K562 (cell line): ENCODE results near the gene ACHE. TPM values are rescaled to one million over a fixed set of nuclear protein-coding genes. Genes with fewer than 3 reads are reported as not detected.

Experiments used
- CBFA2T2 ChIP-seq: fragments of 450-650 bp; conservative IDR thresholded peaks from 2 replicates; pipeline ENCODE4 v1.6.1; 2017; ENCODE audit warnings: mild to moderate bottlenecking
- E2F8 ChIP-seq: fragments of 450-650 bp; IDR thresholded peaks from 2 replicates; pipeline ENCODE4 v1.7.1; 2018; ENCODE audit warnings: mild to moderate bottlenecking, low read depth; ENCODE audit not compliant: partially characterized antibody
- FUS ChIP-seq: fragments of 200-400 bp; formaldehyde crosslinking; optimal IDR thresholded peaks from 2 replicates; pipeline ENCODE3; 2017; ENCODE audit warnings: low read depth, low read length
- GATA2 ChIP-seq: sonication (generic); formaldehyde crosslinking; IDR thresholded peaks from 2 replicates; pipeline ENCODE4 v1.4.0; 2020; ENCODE audit warnings: mild to moderate bottlenecking, missing genetic modification reagents
- HCFC1 ChIP-seq: IDR thresholded peaks from 2 replicates; pipeline ENCODE4 v1.6.1; 2012; ENCODE audit warnings: low read depth, low read length, improper control_type of control experiment
- HDAC8 ChIP-seq: fragments of 450-650 bp; IDR thresholded peaks from 2 replicates; pipeline ENCODE4 v1.6.1; 2016; ENCODE audit warnings: mild to moderate bottlenecking, missing genetic modification characterization, moderate library complexity, missing compliant biosample characterization
- HMG20A ChIP-seq: fragments of 450-650 bp; formaldehyde crosslinking; conservative IDR thresholded peaks from 2 replicates; pipeline ENCODE4 v1.4.0; 2020; ENCODE audit warnings: mild to moderate bottlenecking, mixed read lengths
- ILK ChIP-seq: fragments of 450-650 bp; IDR thresholded peaks from 2 replicates; pipeline ENCODE4 v1.6.1; 2016; ENCODE audit warnings: missing genetic modification characterization, low read depth, mild to moderate bottlenecking, missing compliant biosample characterization, moderate library complexity, borderline replicate concordance
- IRF2 ChIP-seq: sonication (generic); formaldehyde crosslinking; IDR thresholded peaks from 2 replicates; pipeline ENCODE4 v1.8.1; 2022; ENCODE audit warnings: mild to moderate bottlenecking, missing genetic modification reagents
- MEF2D ChIP-seq: conservative IDR thresholded peaks from 2 replicates; pipeline ENCODE4 v1.6.1; 2016; ENCODE audit warnings: low read depth, missing genetic modification characterization, missing compliant biosample characterization
- MLX ChIP-seq, 2 experiments: fragments of 450-650 bp in 1 of 2; sonication (generic) in 1 of 2; formaldehyde crosslinking; conservative IDR thresholded peaks; 2 replicates each; pipeline versions ENCODE4 v1.4.0 to v1.8.1; 2020 to 2022; ENCODE audit warnings: mild to moderate bottlenecking in 1 of 2, missing genetic modification reagents in 1 of 2
- SRSF3 ChIP-seq: fragments of 200-400 bp; formaldehyde crosslinking; IDR thresholded peaks from 2 replicates; pipeline ENCODE4 v1.6.1; 2016; ENCODE audit warnings: mild to moderate bottlenecking, low read length, moderate library complexity; ENCODE audit not compliant: insufficient read depth
- STAG1 ChIP-seq: sonication (generic); formaldehyde crosslinking; IDR thresholded peaks from 2 replicates; pipeline ENCODE4 v1.5.0; 2020; ENCODE audit warnings: missing genetic modification reagents, borderline replicate concordance
- STAT5A ChIP-seq: IDR thresholded peaks from 2 replicates; pipeline ENCODE4 v1.6.1; 2012; ENCODE audit warnings: low read length, inconsistent platforms, borderline replicate concordance
- TGIF2 ChIP-seq: sonication (generic); formaldehyde crosslinking; IDR thresholded peaks from 2 replicates; pipeline ENCODE4 v1.8.1; 2022; ENCODE audit warnings: mild to moderate bottlenecking, missing genetic modification reagents, moderate library complexity
- WHSC1 ChIP-seq: IDR thresholded peaks from one replicate; pipeline ENCODE4 v1.6.1; 2012; ENCODE audit warnings: low read length, control low read depth, inconsistent platforms
- polyA plus RNA-seq, 8 experiments: library from polyadenylated mRNA; depleted of rRNA in 4 of 8; stranded (reverse) in 5 of 8; unstranded in 3 of 8; fragments of >200 nt; fragmentation: Nextera tagmentation in 2 of 8; fragmentation: Illumina TruSeq in 1 of 8; extraction: Ambion mirVana in 2 of 8; extraction: Trizol in 1 of 8; gene quantifications; 2 replicates each; pipeline versions ENCODE4 v1.2.1 to v1.2.3, GENCODE V29; 2011 to 2014; ENCODE audit warnings: inconsistent platforms in 1 of 8, missing spikeins in 1 of 8
- total RNA-seq, 7 experiments: library from RNA; depleted of rRNA in 6 of 7; stranded (reverse); fragments of >200 nt in 6 of 7; fragmentation: Illumina TruSeq in 2 of 7; extraction: Trizol in 2 of 7; gene quantifications; 2 replicates each; pipeline versions ENCODE4 v1.2.1 to v1.2.3, GENCODE V29; 2011 to 2021; ENCODE audit warnings: low replicate concordance in 1 of 7
- TF ChIP-seq, protein P1 (sequence below): fragments of 450-650 bp; IDR thresholded peaks from 2 replicates; pipeline ENCODE4 v1.6.1; 2016; ENCODE audit warnings: borderline replicate concordance
- TF ChIP-seq, protein P2 (sequence below): IDR thresholded peaks from 2 replicates; pipeline ENCODE4 v1.6.1; 2014; ENCODE audit warnings: antibody characterized with exemption
- TF ChIP-seq, protein P3 (sequence below): fragments of 250-450 bp; sonication (Bioruptor Pico); IDR thresholded peaks from 2 replicates; pipeline ENCODE4 v1.8.0; 2022; ENCODE audit warnings: inconsistent platforms, mild to moderate bottlenecking, moderate library complexity, borderline replicate concordance

ACHE gene
- total and polyA plus RNA-seq, 9 of the 15 experiments (the other 6 are each of a cell fraction or from before 2014, with no cell fraction given), result 0.04 to 8.8 (median 1.9) TPM

- TF ChIP-seq, protein P1, sequence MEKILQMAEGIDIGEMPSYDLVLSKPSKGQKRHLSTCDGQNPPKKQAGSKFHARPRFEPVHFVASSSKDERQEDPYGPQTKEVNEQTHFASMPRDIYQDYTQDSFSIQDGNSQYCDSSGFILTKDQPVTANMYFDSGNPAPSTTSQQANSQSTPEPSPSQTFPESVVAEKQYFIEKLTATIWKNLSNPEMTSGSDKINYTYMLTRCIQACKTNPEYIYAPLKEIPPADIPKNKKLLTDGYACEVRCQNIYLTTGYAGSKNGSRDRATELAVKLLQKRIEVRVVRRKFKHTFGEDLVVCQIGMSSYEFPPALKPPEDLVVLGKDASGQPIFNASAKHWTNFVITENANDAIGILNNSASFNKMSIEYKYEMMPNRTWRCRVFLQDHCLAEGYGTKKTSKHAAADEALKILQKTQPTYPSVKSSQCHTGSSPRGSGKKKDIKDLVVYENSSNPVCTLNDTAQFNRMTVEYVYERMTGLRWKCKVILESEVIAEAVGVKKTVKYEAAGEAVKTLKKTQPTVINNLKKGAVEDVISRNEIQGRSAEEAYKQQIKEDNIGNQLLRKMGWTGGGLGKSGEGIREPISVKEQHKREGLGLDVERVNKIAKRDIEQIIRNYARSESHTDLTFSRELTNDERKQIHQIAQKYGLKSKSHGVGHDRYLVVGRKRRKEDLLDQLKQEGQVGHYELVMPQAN, result peak; percentile 88; the same call in 1 of the 2 replicates
- TF ChIP-seq MEF2D (tag), result no peak
- 0 out of 2 replicates have a peak, but pooled peaks have one; percentile 40 for TF ChIP-seq TGIF2 (CRISPR knock-in tag)
- TF ChIP-seq FUS, result no peak
- TF ChIP-seq, protein P2, sequence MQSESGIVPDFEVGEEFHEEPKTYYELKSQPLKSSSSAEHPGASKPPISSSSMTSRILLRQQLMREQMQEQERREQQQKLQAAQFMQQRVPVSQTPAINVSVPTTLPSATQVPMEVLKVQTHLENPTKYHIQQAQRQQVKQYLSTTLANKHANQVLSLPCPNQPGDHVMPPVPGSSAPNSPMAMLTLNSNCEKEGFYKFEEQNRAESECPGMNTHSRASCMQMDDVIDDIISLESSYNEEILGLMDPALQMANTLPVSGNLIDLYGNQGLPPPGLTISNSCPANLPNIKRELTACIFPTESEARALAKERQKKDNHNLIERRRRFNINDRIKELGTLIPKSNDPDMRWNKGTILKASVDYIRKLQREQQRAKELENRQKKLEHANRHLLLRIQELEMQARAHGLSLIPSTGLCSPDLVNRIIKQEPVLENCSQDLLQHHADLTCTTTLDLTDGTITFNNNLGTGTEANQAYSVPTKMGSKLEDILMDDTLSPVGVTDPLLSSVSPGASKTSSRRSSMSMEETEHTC, result peak; percentile 97
- no peak for TF ChIP-seq STAT5A
- TF ChIP-seq STAG1, result no peak
- no peak for TF ChIP-seq HMG20A
- TF ChIP-seq HCFC1, result peak; percentile 9; the same call in 1 of the 2 replicates
- peak; percentile 64 for TF ChIP-seq E2F8
- no peak for TF ChIP-seq WHSC1
- 0 out of 4 replicates have a peak, but pooled peaks of 1 of the 2 experiments have one; percentile 18 for TF ChIP-seq MLX (CRISPR knock-in tag; conservative IDR thresholded peaks at IDR 0.05)
- no peak for TF ChIP-seq HDAC8
- TF ChIP-seq, protein P3, sequence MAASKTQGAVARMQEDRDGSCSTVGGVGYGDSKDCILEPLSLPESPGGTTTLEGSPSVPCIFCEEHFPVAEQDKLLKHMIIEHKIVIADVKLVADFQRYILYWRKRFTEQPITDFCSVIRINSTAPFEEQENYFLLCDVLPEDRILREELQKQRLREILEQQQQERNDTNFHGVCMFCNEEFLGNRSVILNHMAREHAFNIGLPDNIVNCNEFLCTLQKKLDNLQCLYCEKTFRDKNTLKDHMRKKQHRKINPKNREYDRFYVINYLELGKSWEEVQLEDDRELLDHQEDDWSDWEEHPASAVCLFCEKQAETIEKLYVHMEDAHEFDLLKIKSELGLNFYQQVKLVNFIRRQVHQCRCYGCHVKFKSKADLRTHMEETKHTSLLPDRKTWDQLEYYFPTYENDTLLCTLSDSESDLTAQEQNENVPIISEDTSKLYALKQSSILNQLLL (CRISPR knock-in tag), result no peak; the same call in 1 of the 2 replicates
- TF ChIP-seq SRSF3, result peak; percentile 83; the same call in 1 of the 2 replicates
- no peak for TF ChIP-seq ILK (tag)
- TF ChIP-seq IRF2, result no peak
- peak; percentile 87 for TF ChIP-seq CBFA2T2
- TF ChIP-seq GATA2, result no peak
Observed at GRCh38 chr7:100867040-100867775, 28.5 kb downstream of the ACHE start, which contains the start of gene TRIP6 (continued).
